NCI-H2196 treated with DMSO at 0.1 percent for 48 hours (cell line): ENCODE results near the gene PLXNA4.

Source experiments
- DNase-seq: peaks from one replicate; lab custom pipeline; 2025; ENCODE audit not compliant: unreplicated experiment; lab: John Stamatoyannopoulos, UW

PLXNA4 gene

GRCh38 chr7:132108563-132108962 is 467.7 kb downstream of the PLXNA4 start:
- no peak for DNase-seq

GRCh38 chr7:132106491-132106890 is 469.8 kb downstream of the PLXNA4 start:
- no peak for DNase-seq

- no peak for DNase-seq
Observed at GRCh38 chr7:132105096-132105495, 471.2 kb downstream of the PLXNA4 start.

- no peak for DNase-seq
Observed at GRCh38 chr7:132103718-132104117, 472.6 kb downstream of the PLXNA4 start.

GRCh38 chr7:132102942-132103341 is 473.3 kb downstream of the PLXNA4 start:
- DNase-seq, result no peak

GRCh38 chr7:132102391-132102790 is 473.9 kb downstream of the PLXNA4 start:
- DNase-seq, result no peak

- no peak for DNase-seq
Observed at GRCh38 chr7:132100981-132101380, 475.3 kb downstream of the PLXNA4 start.

GRCh38 chr7:132100483-132100882 is 475.8 kb downstream of the PLXNA4 start:
- DNase-seq, result no peak

- DNase-seq, result no peak
Observed at GRCh38 chr7:132099163-132099562, 477.1 kb downstream of the PLXNA4 start.

- DNase-seq, result no peak
Observed at GRCh38 chr7:132098327-132098726, 477.9 kb downstream of the PLXNA4 start.

- DNase-seq, result no peak
Observed at GRCh38 chr7:132097550-132098134, 478.6 kb downstream of the PLXNA4 start.

- DNase-seq, result no peak
Observed at GRCh38 chr7:132095111-132095765, 481.0 kb downstream of the PLXNA4 start.

- no peak for DNase-seq
Observed at GRCh38 chr7:132092106-132092505, 484.2 kb downstream of the PLXNA4 start.

- no peak for DNase-seq
Observed at GRCh38 chr7:132091706-132092105, 484.6 kb downstream of the PLXNA4 start.

- no peak for DNase-seq
Observed at GRCh38 chr7:132090444-132090843, 485.8 kb downstream of the PLXNA4 start.

GRCh38 chr7:132089356-132089755 is 486.9 kb downstream of the PLXNA4 start:
- no peak for DNase-seq

GRCh38 chr7:132087421-132087820 is 488.8 kb downstream of the PLXNA4 start:
- no peak for DNase-seq

- DNase-seq, result no peak
Observed at GRCh38 chr7:132084776-132085388, 491.4 kb downstream of the PLXNA4 start.

- DNase-seq, result no peak
Observed at GRCh38 chr7:132083537-132084123, 492.6 kb downstream of the PLXNA4 start.

- no peak for DNase-seq
Observed at GRCh38 chr7:132083126-132083525, 493.1 kb downstream of the PLXNA4 start.

GRCh38 chr7:132082394-132082793 is 493.9 kb downstream of the PLXNA4 start:
- DNase-seq, result no peak

GRCh38 chr7:132081686-132082085 is 494.6 kb downstream of the PLXNA4 start:
- DNase-seq, result no peak
